NB4 (cell line): ENCODE results near the gene GP1BB.

Experiments
- DNase-seq: peaks from one replicate; pipeline ENCODE4 v3.0.0; 2010; ENCODE audit warnings: low read depth
- H3K4me3 ChIP-seq: one replicate; pipeline ENCODE4 v1.5.1; 2011; ENCODE audit warnings: mild to moderate bottlenecking, low read depth, low read length, moderate library complexity
- CTCF ChIP-seq: IDR thresholded peaks from one replicate; pipeline ENCODE4 v1.5.1; 2012; ENCODE audit warnings: low read depth, low read length
- MAX ChIP-seq: IDR thresholded peaks from 2 replicates; pipeline ENCODE4 v1.6.1; 2011; ENCODE audit warnings: low read depth, low read length
- MYC ChIP-seq: IDR thresholded peaks from 2 replicates; pipeline ENCODE4 v1.6.1; 2011; ENCODE audit warnings: low read depth, low read length
- POLR2A ChIP-seq: IDR thresholded peaks from 2 replicates; pipeline ENCODE4 v1.6.1; 2011; ENCODE audit warnings: mild to moderate bottlenecking; ENCODE audit not compliant: insufficient read length; ENCODE audit errors: extremely low read depth

Gene GP1BB

GRCh38 chr22:19733755-19734154 lies 10.4 kb downstream of the GP1BB start:
- DNase-seq = no peak
- no peak overlapping the region for H3K4me3 ChIP-seq
- TF ChIP-seq MAX (no peak), MYC (no peak), CTCF (no peak), POLR2A (no peak)

GRCh38 chr22:19734163-19734562 lies 10.8 kb downstream of the GP1BB start:
- no peak for DNase-seq
- H3K4me3 ChIP-seq = no peak overlapping the region
- TF ChIP-seq MYC (no peak), CTCF (no peak), POLR2A (no peak), MAX (no peak)

GRCh38 chr22:19734837-19735382 lies 11.6 kb downstream of the GP1BB start:
- no peak overlapping the region for H3K4me3 ChIP-seq
- DNase-seq = no peak
- TF ChIP-seq MAX = no peak
- TF ChIP-seq MYC = no peak
- no peak for TF ChIP-seq CTCF
- no peak for TF ChIP-seq POLR2A

GRCh38 chr22:19735665-19736510 lies 12.5 kb downstream of the GP1BB start:
- DNase-seq = no peak
- no peak overlapping the region for H3K4me3 ChIP-seq
- TF ChIP-seq MYC (no peak), POLR2A (no peak)

- TF ChIP-seq CTCF (no peak), POLR2A (no peak), MAX (no peak), MYC (no peak)
- no peak overlapping the region for H3K4me3 ChIP-seq
- DNase-seq = no peak
These were observed 14.7 kb downstream of the GP1BB start for GRCh38 chr22:19737846-19738663.

- DNase-seq = no peak
- no peak for TF ChIP-seq MYC
- TF ChIP-seq CTCF = no peak
- no peak for TF ChIP-seq MAX
- TF ChIP-seq POLR2A = no peak
These were observed 15.5 kb downstream of the GP1BB start for GRCh38 chr22:19738664-19739447.

More at GRCh38 chr22:19738664-19739447, 15.5 kb downstream of the GP1BB start:
- H3K4me3 ChIP-seq = no peak overlapping the region
